IMR-90 (cell line): ENCODE data around the gene AGTPBP1. TPM values are rescaled to one million over a fixed set of nuclear protein-coding genes. Genes with fewer than 3 reads are reported as not detected.
A peak's percentile ranks its signal among the peaks of the same experiment; 100 is the strongest.

Source experiments
- ATAC-seq: fragments of 200-7000 bp; cut with Tn5 transposase; 2 replicates; pipeline ENCODE4 v1.9.1; 2020; ENCODE audit warnings: low read depth, mild to moderate bottlenecking, moderate library complexity
- BruUV-seq: library from RNA; stranded (reverse); fragments of 400-500 nt; replicated peaks from 2 replicates; lab custom pipeline; 2021; lab: Mats Ljungman, UMichigan
- CTCF ChIA-PET: fragments of 300-600 bp; formaldehyde crosslinking; extraction: SDS; loops from one replicate; lab custom pipeline; 2021; ENCODE audit warnings: antibody characterized with exemption; lab: Yijun Ruan, JAX
- POLR2A ChIA-PET: fragments of 300-600 bp; sonication (Branson Sonifier 250); formaldehyde crosslinking; loops from one replicate; lab custom pipeline; 2022; ENCODE audit warnings: antibody characterized with exemption; ENCODE audit not compliant: unreplicated experiment; lab: Charles Lee
- DNase-seq: peaks from one replicate; pipeline ENCODE4 v3.0.0; 2013
- H2AFZ ChIP-seq: replicated peaks from 2 replicates; pipeline ENCODE3; 2013; ENCODE audit warnings: low read length, mild to moderate bottlenecking; ENCODE audit not compliant: poor library complexity
- H2AK5ac ChIP-seq: 2 replicates; pipeline ENCODE4 v1.6.1; 2013; ENCODE audit warnings: low read depth, low read length, inconsistent platforms
- H2AK9ac ChIP-seq: replicated peaks from 2 replicates; pipeline ENCODE3; 2013; ENCODE audit warnings: mild to moderate bottlenecking, low read depth, low read length, moderate library complexity; ENCODE audit not compliant: poor library complexity
- H2BK120ac ChIP-seq: 2 replicates; pipeline ENCODE4 v1.6.1; 2013; ENCODE audit warnings: low read depth, low read length, inconsistent platforms
- H2BK15ac ChIP-seq: 3 replicates; pipeline ENCODE4 v1.6.1; 2013; ENCODE audit warnings: low read depth, low read length, inconsistent platforms
- H2BK20ac ChIP-seq: 2 replicates; pipeline ENCODE4 v1.6.1; 2013; ENCODE audit warnings: low read depth, mild to moderate bottlenecking, inconsistent platforms, low read length, moderate library complexity
- H2BK5ac ChIP-seq: 2 replicates; pipeline ENCODE4 v1.6.1; 2013; ENCODE audit warnings: mild to moderate bottlenecking, low read depth, low read length, inconsistent platforms; ENCODE audit not compliant: poor library complexity, severe bottlenecking
- H3K14ac ChIP-seq: replicated peaks from 2 replicates; pipeline ENCODE4 v1.6.1; 2013; ENCODE audit warnings: low read depth, low read length, inconsistent platforms
- H3K18ac ChIP-seq: 2 replicates; pipeline ENCODE4 v1.6.1; 2013; ENCODE audit warnings: low read depth, low read length, control low read depth
- H3K23ac ChIP-seq: 2 replicates; pipeline ENCODE4 v1.6.1; 2013; ENCODE audit warnings: low read depth, low read length, inconsistent platforms
- H3K27ac ChIP-seq: 2 replicates; pipeline ENCODE4 v1.5.1; 2013; ENCODE audit warnings: mild to moderate bottlenecking, control low read depth, low read length; ENCODE audit not compliant: insufficient read depth
- H3K27me3 ChIP-seq: 2 replicates; pipeline ENCODE4 v1.6.1; 2013; ENCODE audit warnings: low read length; ENCODE audit not compliant: control insufficient read depth, insufficient read depth
- H3K36me3 ChIP-seq: 2 replicates; pipeline ENCODE4 v1.6.1; 2013; ENCODE audit warnings: low read length, mixed read lengths; ENCODE audit not compliant: control insufficient read depth, insufficient read depth
- H3K4ac ChIP-seq: 2 replicates; pipeline ENCODE4 v1.6.1; 2013; ENCODE audit warnings: low read depth, low read length, inconsistent platforms
- H3K4me1 ChIP-seq: 2 replicates; pipeline ENCODE4 v1.6.1; 2013; ENCODE audit warnings: low read length, mixed read lengths; ENCODE audit not compliant: control insufficient read depth, insufficient read depth
- H3K4me2 ChIP-seq: 2 replicates; pipeline ENCODE4 v1.6.1; 2013; ENCODE audit warnings: low read depth, mild to moderate bottlenecking, control low read depth, low read length, moderate library complexity
- H3K4me3 ChIP-seq: 2 replicates; pipeline ENCODE4 v1.5.1; 2013; ENCODE audit warnings: low read depth, mild to moderate bottlenecking, control low read depth, low read length, moderate library complexity; ENCODE audit not compliant: insufficient read depth
- H3K56ac ChIP-seq: 2 replicates; pipeline ENCODE4 v1.6.1; 2013; ENCODE audit warnings: low read length, inconsistent platforms; ENCODE audit not compliant: insufficient read depth; ENCODE audit errors: extremely low read depth
- H3K79me1 ChIP-seq, 2 experiments: 2 replicates each; pipeline ENCODE4 v1.6.1; 2013; ENCODE audit warnings: low read length in 2 of 2, inconsistent platforms in 1 of 2, low read depth in 1 of 2
- H3K9ac ChIP-seq: 2 replicates; pipeline ENCODE4 v1.6.1; 2013; ENCODE audit warnings: low read depth, low read length, control low read depth
- H3K9me1 ChIP-seq: 2 replicates; pipeline ENCODE4 v1.6.1; 2013; ENCODE audit warnings: low read length, inconsistent platforms; ENCODE audit not compliant: insufficient read depth
- H3K9me3 ChIP-seq: 2 replicates; pipeline ENCODE4 v1.6.1; 2013; ENCODE audit warnings: low read length; ENCODE audit not compliant: control insufficient read depth, insufficient read depth
- H4K20me1 ChIP-seq: 2 replicates; pipeline ENCODE4 v1.6.1; 2013; ENCODE audit warnings: low read length, inconsistent platforms; ENCODE audit not compliant: insufficient read depth
- H4K5ac ChIP-seq: 2 replicates; pipeline ENCODE4 v1.6.1; 2013; ENCODE audit warnings: mild to moderate bottlenecking, low read depth, low read length, control low read depth
- H4K8ac ChIP-seq, 2 experiments: 2 replicates each; pipeline ENCODE4 v1.6.1; 2013; ENCODE audit warnings: low read depth in 2 of 2, low read length in 2 of 2, control low read depth in 1 of 2, inconsistent platforms in 1 of 2
- H4K91ac ChIP-seq: 2 replicates; pipeline ENCODE4 v1.6.1; 2013; ENCODE audit warnings: low read depth, low read length, inconsistent platforms; ENCODE audit not compliant: insufficient read depth
- BHLHE40 ChIP-seq: fragments of 150-350 bp; IDR thresholded peaks from 2 replicates; pipeline ENCODE4 v1.6.1; 2016; ENCODE audit warnings: mild to moderate bottlenecking, low read depth, low read length
- CEBPB ChIP-seq: IDR thresholded peaks from 2 replicates; pipeline ENCODE4 v1.6.1; 2012; ENCODE audit warnings: low read depth, low read length, improper control_type of control experiment
- CHD1 ChIP-seq: IDR thresholded peaks from 2 replicates; pipeline ENCODE4 v1.6.1; 2012; ENCODE audit warnings: low read depth, low read length, improper control_type of control experiment
- CTCF ChIP-seq: conservative IDR thresholded peaks from 2 replicates; pipeline ENCODE4 v1.5.1; 2012; ENCODE audit warnings: mild to moderate bottlenecking, low read depth, low read length, improper control_type of control experiment
- ELK1 ChIP-seq: fragments of 150-350 bp; IDR thresholded peaks from 2 replicates; pipeline ENCODE4 v1.6.1; 2016; ENCODE audit warnings: low read depth, mild to moderate bottlenecking, low read length, moderate library complexity, borderline replicate concordance
- FOS ChIP-seq: fragments of 150-350 bp; IDR thresholded peaks from 2 replicates; pipeline ENCODE4 v1.6.1; 2016; ENCODE audit warnings: low read depth, low read length
- MAFK ChIP-seq: IDR thresholded peaks from 2 replicates; pipeline ENCODE4 v1.6.1; 2012; ENCODE audit warnings: low read depth, low read length, improper control_type of control experiment
- MAZ ChIP-seq: IDR thresholded peaks from 2 replicates; pipeline ENCODE4 v1.6.1; 2012; ENCODE audit warnings: low read depth, mild to moderate bottlenecking, low read length, improper control_type of control experiment, moderate library complexity, borderline replicate concordance
- MXI1 ChIP-seq: IDR thresholded peaks from 2 replicates; pipeline ENCODE4 v1.6.1; 2012; ENCODE audit warnings: low read depth, mild to moderate bottlenecking, low read length, moderate library complexity, borderline replicate concordance
- NFE2L2 ChIP-seq: fragments of 150-350 bp; IDR thresholded peaks from 2 replicates; pipeline ENCODE4 v1.6.1; 2016; ENCODE audit warnings: low read depth, mild to moderate bottlenecking, low read length
- POLR2A ChIP-seq: IDR thresholded peaks from 2 replicates; pipeline ENCODE4 v1.6.1; 2012; ENCODE audit warnings: mild to moderate bottlenecking, low read depth, low read length
- RAD21 ChIP-seq: IDR thresholded peaks from 2 replicates; pipeline ENCODE4 v1.6.1; 2012; ENCODE audit warnings: low read length, improper control_type of control experiment
- RCOR1 ChIP-seq: IDR thresholded peaks from 2 replicates; pipeline ENCODE4 v1.6.1; 2012; ENCODE audit warnings: mild to moderate bottlenecking, low read length, improper control_type of control experiment; ENCODE audit not compliant: insufficient replicate concordance
- RFX5 ChIP-seq: IDR thresholded peaks from 2 replicates; pipeline ENCODE4 v1.8.0; 2012; ENCODE audit warnings: low read depth, mild to moderate bottlenecking, low read length, moderate library complexity
- SMC3 ChIP-seq: fragments of 150-350 bp; IDR thresholded peaks from 2 replicates; pipeline ENCODE4 v1.6.1; 2016; ENCODE audit warnings: low read depth, mild to moderate bottlenecking, antibody characterized with exemption, low read length, moderate library complexity
- USF2 ChIP-seq: fragments of 150-350 bp; IDR thresholded peaks from 2 replicates; pipeline ENCODE4 v1.6.1; 2017; ENCODE audit warnings: mild to moderate bottlenecking, antibody characterized with exemption, low read length, low read depth
- WGBS, 2 experiments: methylation state at CpG; one replicate each; pipeline versions ENCODE4 v1.1.5 to v1.1.7; 2013; ENCODE audit warnings: missing lambda C conversion rate in 2 of 2; ENCODE audit not compliant: insufficient read length in 1 of 2; ENCODE audit errors: extremely low coverage in 2 of 2; 5-methylcytosine and 5-hydroxymethylcytosine counted together
- dilution Hi-C: fragments of 300-500 bp; cut with HindIII; formaldehyde crosslinking; loops from one replicate; pipeline ENCODE4 v1.14.3; 2018; ENCODE audit warnings: low sequenced_read_pairs; ENCODE audit not compliant: unreplicated experiment
- in situ Hi-C: fragments of 300-500 bp; cut with MboI; formaldehyde crosslinking; loops from 3 replicates; pipeline ENCODE4 v1.14.3; 2019; ENCODE audit warnings: low sequenced_read_pairs, inconsistent platforms, mixed read lengths
- intact Hi-C: fragments of 100-400 bp; cut with micrococcal nuclease; formaldehyde crosslinking; loops from 2 replicates; pipeline ENCODE4 v1.10.0; 2022
- polyA plus RNA-seq, 3 experiments: library from polyadenylated mRNA; depleted of rRNA; stranded (reverse); fragments of >200 nt; gene quantifications; 2 replicates each; pipeline ENCODE4 v1.2.3, GENCODE V29; 2012; ENCODE audit warnings: low replicate concordance in 1 of 3
- total RNA-seq: library from RNA; depleted of rRNA; stranded (reverse); fragments of >200 nt; gene quantifications from 2 replicates; pipeline ENCODE4 v1.2.3, GENCODE V29; 2012

Gene AGTPBP1
- total and polyA plus RNA-seq, 2 of the 4 experiments (the other 2 are of a cell fraction), result 3.3 to 9.0 TPM

- no peaks in the 10 kb centered on the region for H3K36me3 ChIP-seq
- no peak overlapping the region for H2BK15ac ChIP-seq
- in situ Hi-C loops, result no loop called here
- no peaks in the 10 kb centered on the region for H4K20me1 ChIP-seq
- H2AK5ac ChIP-seq, result no peak overlapping the region
- H3K9me1 ChIP-seq, result no peaks in the 10 kb centered on the region
- no peak overlapping the region for H3K14ac ChIP-seq
- BruUV-seq, result no TSS peak
- CTCF ChIA-PET, result no interaction called here
- no peak overlapping the region for H4K91ac ChIP-seq
- H3K79me1 ChIP-seq, result no peaks in the 10 kb centered on the region
- H2AFZ ChIP-seq, result no peak overlapping the region
- 100% methylated on average over 1 of the region's 4 CpGs; no CpG with 5 or more reads in 1 of the 2 experiments for WGBS, 2 experiments
- H3K9ac ChIP-seq, result no peak overlapping the region
- no peak overlapping the region for H3K27ac ChIP-seq
- peak overlapping the region; percentile 63 for H2AK9ac ChIP-seq
- no peak overlapping the region for H2BK5ac ChIP-seq
- TF ChIP-seq RFX5 (no peak), MXI1 (no peak), BHLHE40 (no peak), ELK1 (no peak), MAZ (no peak), FOS (no peak), POLR2A (no peak), CTCF (no peak), SMC3 (no peak), RCOR1 (no peak), CHD1 (no peak), MAFK (no peak), NFE2L2 (no peak), CEBPB (no peak), RAD21 (no peak), USF2 (no peak)
- POLR2A ChIA-PET, result no interaction called here
- no peak overlapping the region for H3K4ac ChIP-seq
- intact Hi-C loops, result no loop called here
- H3K4me2 ChIP-seq, result no peak overlapping the region
- no peak overlapping the region for H4K8ac ChIP-seq
- no peak overlapping the region for H4K5ac ChIP-seq
- no peak overlapping the region for H3K23ac ChIP-seq
- H3K18ac ChIP-seq, result no peak overlapping the region
- ATAC-seq (no peak), DNase-seq (no peak)
- no peak overlapping the region for H3K56ac ChIP-seq
- H3K27me3 ChIP-seq, result no peaks in the 10 kb centered on the region
- no peak overlapping the region for H2BK120ac ChIP-seq
- no peak overlapping the region for H3K4me3 ChIP-seq
- dilution Hi-C loops, result no loop called here
- no peaks in the 10 kb centered on the region for H3K4me1 ChIP-seq
- no peak overlapping the region for H2BK20ac ChIP-seq
- no peaks in the 10 kb centered on the region for H3K9me3 ChIP-seq
Observed at GRCh38 chr9:85653153-85653552, 88.6 kb downstream of the AGTPBP1 start.
